DND-41 (cell line): ENCODE data around the gene ZNF253.

Experiments used
- CTCF ChIP-seq: IDR thresholded peaks from 2 replicates; pipeline ENCODE4 v1.5.1; 2012; ENCODE audit warnings: borderline replicate concordance, low read length, moderate library complexity, mild to moderate bottlenecking; ENCODE audit not compliant: poor library complexity, severe bottlenecking; ENCODE audit errors: extremely low read depth
- EZH2 ChIP-seq: IDR thresholded peaks from 3 replicates; pipeline ENCODE4 v1.6.1; 2012; ENCODE audit warnings: borderline replicate concordance, low read depth, mild to moderate bottlenecking, moderate library complexity, low read length, inconsistent platforms; ENCODE audit not compliant: severe bottlenecking

- no peak for TF ChIP-seq CTCF
- no peak for TF ChIP-seq EZH2
These were observed 1.0 kb downstream of the ZNF253 start for GRCh38 chr19:19866611-19867248.
